Glutamatergic neuron (in vitro differentiated cells): ENCODE data around the gene ACP2. TPM values are rescaled to one million over a fixed set of nuclear protein-coding genes. Genes with fewer than 3 reads are reported as not detected.

ENCODE experiments used
- DNase-seq: peaks from one replicate; pipeline ENCODE4 v3.0.0; 2022
- H3K27ac Mint-ChIP-seq: one replicate; pipeline ENCODE4 v1.8.0; 2020; ENCODE audit warnings: mild to moderate bottlenecking, mixed read lengths, inconsistent platforms; ENCODE audit not compliant: unreplicated experiment
- H3K27me3 Mint-ChIP-seq: one replicate; pipeline ENCODE4 v1.8.0; 2020; ENCODE audit warnings: mild to moderate bottlenecking, moderate library complexity, mixed read lengths, inconsistent platforms; ENCODE audit not compliant: unreplicated experiment
- H3K36me3 Mint-ChIP-seq: one replicate; pipeline ENCODE4 v1.8.0; 2020; ENCODE audit warnings: mild to moderate bottlenecking, mixed read lengths, inconsistent platforms; ENCODE audit not compliant: unreplicated experiment
- H3K4me1 Mint-ChIP-seq: one replicate; pipeline ENCODE4 v1.8.0; 2020; ENCODE audit warnings: mild to moderate bottlenecking, low read depth, mixed read lengths, inconsistent platforms; ENCODE audit not compliant: unreplicated experiment
- H3K4me3 Mint-ChIP-seq: one replicate; pipeline ENCODE4 v1.8.0; 2020; ENCODE audit warnings: mild to moderate bottlenecking, mixed read lengths, inconsistent platforms; ENCODE audit not compliant: unreplicated experiment
- H3K9me3 Mint-ChIP-seq: one replicate; pipeline ENCODE4 v1.8.0; 2020; ENCODE audit warnings: mild to moderate bottlenecking, moderate library complexity, mixed read lengths, inconsistent platforms; ENCODE audit not compliant: unreplicated experiment
- long read RNA-seq: library from polyadenylated mRNA; unstranded; transcript quantifications from one replicate; pipeline ENCODE4 v2.0.0, GENCODE V29; 2020; ENCODE audit not compliant: unreplicated experiment
- total RNA-seq: library from RNA; stranded (reverse); fragmentation: NEBNext Ultra II Directional; extraction: Animal tissue kit (Norgen Biotek cat#: 25700); gene quantifications from one replicate; pipeline ENCODE4 v1.2.1, GENCODE V29; 2021; ENCODE audit not compliant: unreplicated experiment
- TF ChIP-seq, protein P1 (sequence below): fragments of 200-600 bp; sonication (generic); IDR thresholded peaks from one replicate; pipeline ENCODE4 v1.5.0; 2021; ENCODE audit not compliant: partially characterized antibody, unreplicated experiment

The ACP2 gene, protein sequence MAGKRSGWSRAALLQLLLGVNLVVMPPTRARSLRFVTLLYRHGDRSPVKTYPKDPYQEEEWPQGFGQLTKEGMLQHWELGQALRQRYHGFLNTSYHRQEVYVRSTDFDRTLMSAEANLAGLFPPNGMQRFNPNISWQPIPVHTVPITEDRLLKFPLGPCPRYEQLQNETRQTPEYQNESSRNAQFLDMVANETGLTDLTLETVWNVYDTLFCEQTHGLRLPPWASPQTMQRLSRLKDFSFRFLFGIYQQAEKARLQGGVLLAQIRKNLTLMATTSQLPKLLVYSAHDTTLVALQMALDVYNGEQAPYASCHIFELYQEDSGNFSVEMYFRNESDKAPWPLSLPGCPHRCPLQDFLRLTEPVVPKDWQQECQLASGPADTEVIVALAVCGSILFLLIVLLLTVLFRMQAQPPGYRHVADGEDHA
- 44.3 TPM for total RNA-seq
- long read RNA-seq, transcript ACP2-201 (11 exons, 2,203 nt), result major isoform, 5 of 10 reads
- long read RNA-seq, partial matches to known transcripts, result 2 of 10 reads
- long read RNA-seq, other reads (novel, unspliced or antisense), result 3 of 10 reads

DNA sequence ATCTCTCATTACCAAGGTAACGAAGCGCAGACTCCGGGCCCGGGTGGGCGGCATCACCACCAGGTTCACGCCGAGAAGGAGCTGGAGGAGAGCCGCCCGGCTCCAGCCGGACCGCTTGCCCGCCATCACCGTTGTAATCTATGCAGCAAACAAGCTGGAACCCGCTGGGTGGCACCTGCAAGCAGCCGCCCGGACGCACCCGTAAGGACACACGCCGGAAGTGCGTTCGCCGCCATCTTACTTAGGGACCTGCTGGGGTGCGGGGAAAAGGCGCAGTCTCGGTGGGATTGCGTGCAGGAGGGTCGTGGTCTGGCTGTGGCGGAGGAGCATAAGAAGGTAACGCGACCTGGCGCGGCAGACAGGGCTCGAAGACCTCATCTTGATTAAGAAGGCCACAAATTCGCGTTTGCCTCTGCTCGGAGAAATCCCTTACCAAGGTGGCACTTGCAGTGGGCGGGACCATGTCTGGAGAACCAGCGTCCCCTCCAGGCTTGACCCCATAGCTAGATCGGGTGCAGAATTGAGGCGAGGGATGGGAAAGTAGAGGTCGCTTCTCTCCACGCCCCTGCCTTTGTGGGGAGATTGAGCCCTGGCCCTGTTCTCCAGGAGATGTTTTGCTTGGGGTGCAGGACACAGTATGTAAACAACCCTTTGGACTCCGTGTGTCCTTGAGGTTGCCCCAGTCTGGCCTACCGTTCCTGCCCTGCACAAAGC, at the start of gene ACP2:
Gene ACP2, minus strand, starts transcription at position 151 of the 714 bp plus-strand sequence. Its CDS starts 25 bp downstream, at position 126.
- Mint-ChIP-seq H3K27me3 (peaks cover 3% of the 10 kb centered on the region), H3K27ac (peak within 1 kb of the TSS; percentile 100), H3K4me1 (no peaks in the 10 kb centered on the region), H3K4me3 (peak within 1 kb of the TSS; percentile 99), H3K9me3 (peaks cover 6% of the 10 kb centered on the region), H3K36me3 (no peaks in the 10 kb centered on the region)
- TF ChIP-seq, protein P1, sequence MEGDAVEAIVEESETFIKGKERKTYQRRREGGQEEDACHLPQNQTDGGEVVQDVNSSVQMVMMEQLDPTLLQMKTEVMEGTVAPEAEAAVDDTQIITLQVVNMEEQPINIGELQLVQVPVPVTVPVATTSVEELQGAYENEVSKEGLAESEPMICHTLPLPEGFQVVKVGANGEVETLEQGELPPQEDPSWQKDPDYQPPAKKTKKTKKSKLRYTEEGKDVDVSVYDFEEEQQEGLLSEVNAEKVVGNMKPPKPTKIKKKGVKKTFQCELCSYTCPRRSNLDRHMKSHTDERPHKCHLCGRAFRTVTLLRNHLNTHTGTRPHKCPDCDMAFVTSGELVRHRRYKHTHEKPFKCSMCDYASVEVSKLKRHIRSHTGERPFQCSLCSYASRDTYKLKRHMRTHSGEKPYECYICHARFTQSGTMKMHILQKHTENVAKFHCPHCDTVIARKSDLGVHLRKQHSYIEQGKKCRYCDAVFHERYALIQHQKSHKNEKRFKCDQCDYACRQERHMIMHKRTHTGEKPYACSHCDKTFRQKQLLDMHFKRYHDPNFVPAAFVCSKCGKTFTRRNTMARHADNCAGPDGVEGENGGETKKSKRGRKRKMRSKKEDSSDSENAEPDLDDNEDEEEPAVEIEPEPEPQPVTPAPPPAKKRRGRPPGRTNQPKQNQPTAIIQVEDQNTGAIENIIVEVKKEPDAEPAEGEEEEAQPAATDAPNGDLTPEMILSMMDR, result no peak
- peak; percentile 89 for DNase-seq

DNA sequence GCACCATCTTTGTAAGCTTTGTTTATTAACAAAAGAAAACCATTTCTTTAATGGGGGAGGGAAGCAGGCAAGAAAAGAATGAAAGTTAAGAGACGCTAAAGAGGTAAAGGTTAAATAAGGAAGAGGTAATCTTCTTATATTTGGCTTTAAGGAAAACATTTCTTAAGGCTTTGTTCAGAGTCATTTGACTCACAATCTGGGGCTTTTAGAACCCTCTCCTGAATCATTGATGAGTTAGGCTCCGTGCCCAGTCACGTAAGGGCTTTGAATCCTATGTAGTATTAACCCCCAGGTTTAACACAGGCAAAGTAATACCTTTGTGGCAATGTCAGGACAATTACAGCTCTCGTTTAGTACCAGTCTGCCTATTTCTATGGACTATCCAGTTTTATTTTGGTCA, 47.4 kb upstream of the ACP2 start:
- Mint-ChIP-seq H3K36me3 (peaks cover 23% of the 10 kb centered on the region), H3K27me3 (no peaks in the 10 kb centered on the region), H3K27ac (no peak overlapping the region), H3K4me3 (no peak overlapping the region), H3K4me1 (no peaks in the 10 kb centered on the region), H3K9me3 (peaks cover 1% of the 10 kb centered on the region)
- DNase-seq, result no peak
- TF ChIP-seq, protein P1, result no peak

DNA sequence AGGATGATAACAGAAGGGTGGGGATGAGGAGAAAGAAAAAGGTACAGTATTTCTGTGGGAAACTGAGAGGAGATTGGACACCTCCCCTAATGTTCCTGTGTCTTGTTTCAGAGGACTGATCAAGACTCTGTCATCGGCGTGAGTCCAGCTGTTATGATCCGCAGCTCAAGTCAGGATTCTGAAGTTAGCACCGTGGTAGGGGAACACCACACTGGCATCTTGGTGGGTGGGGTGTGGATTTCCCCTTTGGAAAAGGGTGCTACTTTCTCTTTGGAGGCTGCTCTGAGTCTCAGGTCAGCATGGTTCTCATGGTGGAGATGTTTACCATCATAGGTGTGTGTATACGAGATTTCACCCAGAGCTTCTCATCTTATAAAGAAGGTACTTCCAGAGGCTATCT, 46.8 kb upstream of the ACP2 start:
- TF ChIP-seq, protein P1, result no peak
- no peak overlapping the region for H3K4me3 Mint-ChIP-seq
- H3K27me3 Mint-ChIP-seq, result no peaks in the 10 kb centered on the region
- no peak for DNase-seq
- H3K4me1 Mint-ChIP-seq, result no peaks in the 10 kb centered on the region
- peaks cover 25% of the 10 kb centered on the region for H3K36me3 Mint-ChIP-seq
- no peak overlapping the region for H3K27ac Mint-ChIP-seq
- peaks cover 1% of the 10 kb centered on the region for H3K9me3 Mint-ChIP-seq

DNA sequence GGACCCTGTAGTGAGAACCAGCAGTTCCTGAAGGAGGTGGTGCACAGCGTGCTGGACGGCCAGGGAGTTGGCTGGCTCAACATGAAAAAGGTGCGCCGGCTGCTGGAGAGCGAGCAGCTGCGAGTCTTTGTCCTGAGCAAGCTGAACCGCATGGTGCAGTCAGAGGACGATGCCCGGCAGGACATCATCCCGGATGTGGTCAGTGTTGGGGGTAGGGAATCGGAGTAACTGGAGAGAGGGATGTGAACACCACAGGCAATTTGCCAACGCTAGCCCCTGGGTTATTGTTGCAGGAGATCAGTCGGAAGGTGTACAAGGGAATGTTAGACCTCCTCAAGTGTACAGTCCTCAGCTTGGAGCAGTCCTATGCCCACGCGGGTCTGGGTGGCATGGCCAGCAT, 41.2 kb upstream of the ACP2 start:
- no peak for DNase-seq
- no peak overlapping the region for H3K4me3 Mint-ChIP-seq
- peaks cover 1% of the 10 kb centered on the region for H3K9me3 Mint-ChIP-seq
- peaks cover 10% of the 10 kb centered on the region for H3K36me3 Mint-ChIP-seq
- no peaks in the 10 kb centered on the region for H3K4me1 Mint-ChIP-seq
- TF ChIP-seq, protein P1, result no peak
- H3K27me3 Mint-ChIP-seq, result peaks cover 2% of the 10 kb centered on the region
- no peak overlapping the region for H3K27ac Mint-ChIP-seq
